HG02798 (cell line): Measurements from ENCODE around the gene DROSHA.

ENCODE experiments used
- ATAC-seq: cut with Tn5 transposase; IDR thresholded peaks from one replicate; pipeline ENCODE4 v1.9.1; 2021; ENCODE audit warnings: mild to moderate bottlenecking; ENCODE audit not compliant: unreplicated experiment, poor library complexity

DROSHA gene

DNA sequence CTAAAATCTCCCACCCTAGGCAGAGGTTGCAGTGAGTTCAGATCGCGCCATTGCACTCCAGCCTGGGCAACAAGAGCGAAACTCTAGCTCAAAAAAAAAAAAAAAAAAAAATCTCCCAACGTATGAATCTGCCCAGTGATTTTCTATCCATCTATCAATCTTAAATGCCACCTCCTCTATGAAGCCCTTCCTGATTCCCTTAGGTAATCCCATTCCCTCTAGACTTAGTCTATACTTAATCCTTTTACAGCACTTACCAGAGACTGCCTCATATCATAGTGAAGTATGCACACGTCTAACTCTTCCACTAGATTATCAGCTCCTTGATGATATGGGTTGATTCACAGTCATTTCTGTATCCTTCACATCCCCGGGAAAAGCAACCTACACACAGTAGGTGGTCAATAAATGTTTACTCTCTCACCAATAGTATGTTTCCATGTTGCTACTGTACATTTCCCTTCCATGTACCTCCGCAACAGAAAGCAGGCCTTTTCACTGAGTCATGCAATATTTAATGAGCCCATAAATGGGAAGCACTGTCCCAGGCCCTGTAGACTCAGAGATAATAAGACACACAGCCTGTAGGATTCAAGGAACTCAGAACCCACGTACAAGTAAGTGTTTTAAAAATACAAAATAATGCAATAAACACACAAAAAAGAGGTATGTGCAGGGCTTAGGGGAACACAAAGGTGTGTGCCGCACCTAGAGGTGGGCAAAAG lies 1.2 kb downstream of the DROSHA start:
- ATAC-seq: no peak

DNA sequence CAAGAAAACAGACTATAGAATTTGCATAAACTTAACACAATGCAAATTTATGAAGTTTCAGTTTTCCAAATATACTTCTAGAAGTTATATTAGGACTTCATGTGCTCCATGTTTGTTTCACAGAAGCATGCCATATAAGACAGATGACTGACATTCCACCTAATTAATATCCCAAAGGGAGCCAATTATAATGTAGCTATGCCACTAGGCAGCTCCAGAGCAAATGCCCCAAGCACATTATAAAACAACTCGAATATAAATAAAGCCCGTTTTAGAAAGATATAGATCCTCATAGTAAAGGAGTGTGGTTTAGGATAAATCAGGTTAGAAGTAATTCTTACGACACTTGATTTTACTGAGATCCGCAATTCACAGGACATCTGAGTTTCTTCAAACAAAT lies 8.9 kb downstream of the DROSHA start:
- ATAC-seq: no peak

DNA sequence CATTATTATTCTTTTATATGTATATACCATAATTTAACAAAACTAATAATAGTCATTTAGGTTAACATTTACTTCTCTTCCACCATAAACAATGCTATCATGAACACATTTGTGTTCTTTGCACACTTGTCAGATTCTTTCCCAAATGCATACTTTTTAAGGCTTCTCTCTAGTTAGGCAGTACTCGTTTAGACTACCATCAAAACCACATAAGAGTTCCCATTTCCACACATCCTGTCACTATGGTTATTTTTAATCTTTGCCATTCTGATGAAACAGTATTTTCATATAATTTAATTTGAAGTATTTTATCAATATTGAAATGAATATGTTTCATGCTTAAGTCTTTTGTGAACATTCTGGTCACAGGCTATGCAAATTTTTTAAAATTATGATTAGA lies 15.1 kb downstream of the DROSHA start:
- ATAC-seq: no peak

DNA sequence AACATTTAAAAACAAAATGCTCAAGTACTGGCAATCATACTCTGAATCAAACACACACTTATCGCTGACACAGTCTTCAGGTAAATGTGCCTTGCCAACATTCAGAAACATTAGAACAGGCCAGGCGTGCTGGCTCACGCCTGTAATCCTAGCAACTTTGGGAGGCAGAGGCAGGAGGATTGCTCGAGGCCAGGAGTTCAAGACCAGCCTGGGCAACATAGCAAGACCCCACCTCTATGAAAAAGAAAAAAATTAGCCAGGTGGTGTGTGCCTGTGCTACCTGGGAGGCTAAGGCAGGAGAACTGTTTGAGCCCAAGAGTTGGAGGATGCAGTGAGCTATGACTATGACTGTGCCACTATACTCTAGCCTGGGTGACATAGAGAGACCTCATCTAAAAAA lies 20.6 kb downstream of the DROSHA start:
- no peak for ATAC-seq

DNA sequence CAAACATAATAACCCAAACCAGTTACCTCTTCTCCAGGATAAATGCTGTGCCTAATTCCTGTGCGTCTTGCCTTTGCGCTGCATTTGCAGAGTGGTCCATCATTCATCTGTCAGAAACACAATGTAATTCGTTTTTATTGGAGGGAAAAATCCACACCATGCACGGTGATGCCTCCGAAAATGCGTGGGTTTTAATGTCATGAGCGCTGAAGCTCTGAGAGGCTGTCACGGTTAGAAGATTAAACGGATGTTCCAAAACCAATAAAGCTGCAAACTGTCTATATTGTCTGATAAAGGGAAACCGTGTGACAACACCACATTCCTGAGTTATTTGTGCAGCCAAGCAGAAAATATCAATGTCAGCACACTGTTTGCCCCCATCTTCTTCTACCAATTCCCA lies 27.4 kb downstream of the DROSHA start:
- ATAC-seq: no peak

DNA sequence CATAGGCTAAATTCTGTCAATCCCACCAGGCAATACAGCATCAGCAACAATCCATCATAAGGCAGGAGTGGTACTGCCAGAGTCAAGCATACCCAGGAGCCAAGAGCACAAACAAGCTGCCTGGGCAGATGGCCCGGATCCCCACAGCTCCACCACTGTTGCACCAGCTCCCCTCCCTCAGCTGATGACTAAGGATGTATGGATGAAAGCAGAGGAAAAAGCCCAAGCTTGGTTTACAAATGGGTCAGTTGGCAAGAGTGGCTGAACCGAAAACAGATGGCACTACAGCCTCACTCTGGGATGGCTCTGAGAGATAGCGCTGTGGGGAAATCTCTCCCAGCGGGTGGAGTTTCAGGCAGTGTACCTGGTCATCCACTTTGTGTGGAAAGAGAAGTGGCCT lies 29.4 kb downstream of the DROSHA start:
- no peak for ATAC-seq

DNA sequence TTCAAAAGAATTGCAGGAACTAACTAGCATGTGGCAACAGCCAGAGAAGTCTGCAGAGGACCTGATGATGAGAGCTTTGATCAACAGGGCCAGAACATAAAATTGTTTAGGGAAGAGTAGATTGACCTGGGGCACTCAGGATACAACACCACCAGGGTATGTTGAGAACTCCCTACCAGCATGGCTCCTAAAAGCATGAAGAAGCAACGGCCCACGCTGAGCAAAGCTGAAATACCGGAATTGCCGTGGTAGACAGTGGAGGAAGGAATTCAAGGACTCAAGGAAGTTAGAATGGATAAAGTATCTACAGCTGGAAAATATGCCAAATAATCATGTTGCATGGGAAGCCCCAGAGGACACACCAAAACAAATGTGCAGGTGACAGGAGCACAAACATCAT lies 31.6 kb downstream of the DROSHA start:
- ATAC-seq: no peak

DNA sequence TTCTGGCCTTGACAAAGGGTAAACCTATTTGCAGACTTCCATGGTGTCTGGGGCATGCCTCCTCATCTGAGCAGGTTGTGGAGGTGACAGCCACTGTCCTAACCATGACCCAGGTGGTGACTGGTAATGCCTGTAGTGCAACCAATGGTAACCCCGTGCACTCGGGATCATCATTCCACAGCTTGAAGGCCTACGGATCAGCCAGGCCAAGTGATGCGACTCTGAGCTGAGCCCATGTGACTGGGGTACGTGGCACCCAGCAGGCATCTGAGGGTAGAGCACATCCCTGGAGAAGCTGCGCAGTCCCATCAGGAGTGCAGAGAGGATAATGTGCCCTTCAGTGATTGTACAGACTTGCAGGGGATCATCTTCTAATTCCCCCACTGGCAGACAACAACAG lies 35.0 kb downstream of the DROSHA start:
- no peak for ATAC-seq

DNA sequence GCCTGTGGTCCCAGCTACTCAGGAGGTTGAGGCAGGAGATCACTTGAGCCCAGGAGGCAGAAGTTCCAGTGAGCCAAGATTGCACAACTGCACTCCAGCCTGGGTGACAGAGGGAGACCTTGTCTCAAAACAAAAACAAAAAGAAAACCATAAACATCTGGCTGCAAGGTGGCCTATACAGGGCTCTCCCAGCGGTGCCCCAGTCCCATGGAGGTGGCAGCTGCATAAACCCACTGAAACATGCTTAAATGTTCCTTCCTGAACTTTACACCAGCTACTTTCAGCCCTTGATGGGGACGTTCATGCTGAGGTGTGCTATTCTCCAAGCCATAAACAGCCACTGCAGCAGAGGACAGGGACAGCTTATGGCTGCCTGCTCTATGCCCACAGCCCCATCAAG lies 35.6 kb downstream of the DROSHA start:
- ATAC-seq: no peak

DNA sequence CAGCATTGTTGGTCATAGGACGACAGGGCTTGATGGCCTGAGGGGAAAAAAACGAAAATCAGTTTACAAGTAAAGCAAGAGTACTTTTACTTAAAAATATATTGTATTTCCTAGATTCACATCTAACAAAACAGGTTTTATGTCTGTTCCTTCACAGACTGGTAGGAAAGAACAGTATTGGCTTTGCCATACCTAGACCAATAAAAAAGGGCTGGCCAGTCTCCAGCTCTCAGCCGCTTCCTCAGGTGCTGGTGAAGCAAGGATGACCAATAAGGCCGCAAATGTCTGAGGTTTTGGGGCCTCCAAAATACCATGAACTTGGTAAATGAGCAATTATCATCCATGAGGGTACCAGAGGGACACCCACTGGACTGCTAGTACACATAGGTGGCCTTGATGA lies 36.6 kb downstream of the DROSHA start:
- no peak for ATAC-seq

DNA sequence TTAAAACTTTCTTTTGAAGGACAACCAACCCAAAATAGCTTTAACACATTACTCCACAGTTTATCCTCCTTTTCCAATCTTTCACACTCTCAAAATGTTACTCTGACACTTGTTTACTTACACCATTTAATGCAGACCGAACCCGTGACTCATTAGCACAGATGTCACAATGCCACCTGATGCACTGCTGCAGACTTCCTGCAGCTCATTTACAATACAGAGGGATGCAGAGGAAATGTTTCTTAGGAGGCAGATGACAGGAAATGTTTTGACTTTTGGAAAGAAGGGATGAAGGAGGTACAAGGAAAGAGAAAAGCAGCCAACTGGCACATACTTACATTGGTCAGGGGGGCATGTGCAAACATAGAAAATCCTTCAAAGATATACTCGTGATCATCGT lies 39.0 kb downstream of the DROSHA start:
- ATAC-seq: no peak

DNA sequence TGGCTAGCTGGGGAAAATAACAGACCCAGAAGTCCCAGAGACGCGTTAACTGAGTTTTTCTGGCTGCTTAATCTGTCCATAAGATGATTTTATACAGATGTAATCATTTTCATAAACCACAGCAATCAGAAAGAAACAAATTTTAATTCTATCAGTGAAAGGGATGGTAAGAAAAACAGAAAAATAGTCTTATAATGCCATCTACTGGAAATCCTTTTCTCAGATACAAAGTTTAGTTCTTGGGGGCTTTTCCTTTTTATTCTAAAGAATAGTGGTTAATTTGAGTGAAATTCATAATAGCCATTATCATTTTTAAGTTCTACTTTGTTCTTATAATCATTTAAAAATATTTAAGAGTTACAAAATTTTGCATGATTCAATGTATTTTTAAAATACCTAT lies 44.4 kb downstream of the DROSHA start:
- ATAC-seq: no peak

DNA sequence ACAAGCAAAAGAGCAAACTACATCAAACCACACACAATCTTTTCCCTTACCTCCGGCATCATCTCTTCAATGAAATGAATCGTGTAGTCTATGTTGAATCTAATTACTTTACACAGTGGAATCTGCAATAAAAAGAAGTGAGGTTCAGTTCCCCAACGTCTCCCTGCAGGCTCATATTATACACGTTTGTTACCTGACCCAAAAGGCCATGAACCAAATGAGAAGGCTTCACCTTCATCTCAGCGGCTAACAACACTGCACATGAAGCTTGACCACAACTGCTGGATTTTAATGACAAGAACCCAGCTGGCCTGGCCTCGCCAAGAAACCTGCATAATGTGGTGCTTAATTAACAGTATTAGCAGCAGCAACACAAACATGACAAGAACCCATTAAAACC lies 45.5 kb downstream of the DROSHA start:
- ATAC-seq: no peak

DNA sequence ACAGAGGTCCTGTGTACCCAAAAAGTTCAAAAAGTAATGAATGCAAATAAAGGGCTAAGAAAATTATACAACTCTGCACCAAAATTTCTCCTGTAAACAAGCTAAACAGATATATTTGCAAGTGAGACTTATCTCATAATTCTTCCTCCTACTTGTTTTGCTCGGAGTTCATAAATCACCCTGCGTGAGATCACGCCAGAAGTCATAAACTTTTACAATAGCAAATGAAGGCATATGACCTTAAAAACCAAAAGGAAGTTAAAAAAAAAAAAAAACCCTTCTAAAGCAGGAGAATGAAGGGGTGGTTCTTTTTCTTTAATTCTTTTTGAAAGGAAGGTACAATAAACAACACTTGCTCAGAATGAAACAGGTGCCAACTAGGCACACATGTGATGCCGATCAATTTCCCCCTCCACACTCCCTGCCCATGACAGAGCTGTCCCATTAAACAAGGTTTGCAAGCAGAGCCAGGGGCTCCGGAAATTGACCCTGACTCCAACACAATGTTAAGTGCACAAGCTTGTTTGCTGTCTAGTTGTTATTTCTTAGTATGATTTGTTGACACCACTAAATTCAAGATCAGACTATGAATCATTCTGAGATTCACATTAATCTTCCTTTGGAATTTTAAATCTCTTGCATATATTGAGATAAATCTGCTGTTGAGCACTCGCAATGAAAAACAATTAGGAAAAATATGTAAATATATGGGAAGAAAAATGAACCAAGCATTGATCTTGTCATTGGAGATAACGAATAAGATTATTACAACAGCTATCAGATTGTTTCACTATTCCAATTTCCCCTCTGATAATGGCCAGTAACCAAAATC lies 46.3 kb downstream of the DROSHA start:
- no peak for ATAC-seq

DNA sequence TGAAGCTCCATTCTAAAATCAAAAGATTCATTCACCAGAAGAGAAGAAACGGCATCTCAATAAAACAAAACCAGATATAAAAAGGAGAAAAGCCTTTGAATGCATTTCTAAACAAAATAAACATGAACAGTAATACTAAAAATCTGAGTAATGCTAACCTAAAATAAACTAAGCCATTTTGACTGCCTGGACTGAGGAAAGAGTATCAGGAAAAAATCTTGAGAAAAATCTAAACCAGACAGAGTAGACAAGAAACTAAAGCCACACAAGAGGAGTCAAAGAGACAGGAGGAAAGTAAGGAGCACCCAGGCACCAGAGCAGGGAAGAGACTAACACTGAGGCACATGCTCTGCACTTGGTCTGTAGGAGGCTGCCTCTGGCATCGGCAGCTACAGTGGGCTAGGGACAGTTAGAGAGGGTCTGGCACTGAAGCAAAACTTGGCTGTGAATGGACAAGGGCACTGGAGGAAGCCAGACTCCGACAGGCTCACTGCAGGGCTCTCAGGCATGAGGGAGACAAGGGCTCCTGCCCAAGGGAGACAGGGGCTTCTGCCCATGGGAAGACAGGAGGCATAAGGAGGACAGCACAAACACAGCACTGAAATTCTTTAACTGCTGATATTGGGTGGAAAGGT lies 50.2 kb downstream of the DROSHA start:
- ATAC-seq: no peak

DNA sequence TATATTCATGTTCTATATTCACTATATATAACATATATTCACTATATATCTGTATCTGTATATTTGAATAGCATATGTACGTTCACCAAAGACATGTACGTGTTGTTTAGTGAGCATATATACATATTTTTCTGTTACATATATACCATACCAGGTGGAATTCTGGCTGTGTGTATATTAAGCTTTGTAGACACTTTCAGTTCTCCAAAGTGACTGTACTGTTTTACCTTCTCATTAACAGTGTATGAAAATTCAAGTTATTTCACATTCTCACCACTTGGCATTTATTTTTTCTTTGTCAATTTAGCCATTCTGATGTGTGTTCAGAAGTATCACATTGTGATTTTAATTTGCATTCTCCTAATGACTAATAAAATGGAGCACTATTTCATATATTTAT lies 52.2 kb downstream of the DROSHA start:
- ATAC-seq: no peak

DNA sequence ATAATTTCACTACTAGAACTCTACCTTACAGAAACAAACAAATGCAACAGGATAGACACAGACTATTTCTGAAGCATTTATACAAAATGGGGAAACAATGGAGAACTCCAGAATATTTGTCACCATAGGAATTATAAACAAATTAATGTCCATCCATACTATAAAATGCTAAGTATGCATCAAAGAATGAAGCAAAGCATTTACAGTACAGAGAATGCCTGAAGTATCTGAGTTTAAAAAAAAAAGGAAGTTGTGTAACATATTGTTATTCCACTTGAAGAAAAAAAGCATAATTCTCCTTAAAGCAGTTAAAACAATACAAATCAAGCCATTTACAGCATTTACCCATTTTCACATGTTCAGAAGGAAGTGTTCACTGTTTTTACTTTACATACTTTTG lies 53.0 kb downstream of the DROSHA start:
- no peak for ATAC-seq

DNA sequence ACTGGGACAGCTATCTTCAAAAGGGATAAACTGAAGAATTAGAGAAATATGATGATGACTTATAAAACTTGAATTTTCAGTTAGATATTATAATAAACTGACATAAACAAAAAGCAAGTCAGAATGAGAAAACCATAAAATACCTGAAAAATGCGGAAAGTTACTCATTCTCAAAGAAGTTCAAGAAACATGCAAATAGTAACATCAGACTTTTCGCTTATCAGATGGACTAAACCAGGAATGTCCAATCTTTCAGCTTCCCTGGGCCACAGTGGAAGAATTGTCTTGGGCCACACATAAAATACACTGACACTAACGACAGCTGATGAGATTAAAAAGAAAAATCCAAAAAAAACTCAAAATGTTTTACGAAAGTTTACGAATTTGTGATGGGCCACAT lies 53.9 kb downstream of the DROSHA start:
- ATAC-seq: no peak

DNA sequence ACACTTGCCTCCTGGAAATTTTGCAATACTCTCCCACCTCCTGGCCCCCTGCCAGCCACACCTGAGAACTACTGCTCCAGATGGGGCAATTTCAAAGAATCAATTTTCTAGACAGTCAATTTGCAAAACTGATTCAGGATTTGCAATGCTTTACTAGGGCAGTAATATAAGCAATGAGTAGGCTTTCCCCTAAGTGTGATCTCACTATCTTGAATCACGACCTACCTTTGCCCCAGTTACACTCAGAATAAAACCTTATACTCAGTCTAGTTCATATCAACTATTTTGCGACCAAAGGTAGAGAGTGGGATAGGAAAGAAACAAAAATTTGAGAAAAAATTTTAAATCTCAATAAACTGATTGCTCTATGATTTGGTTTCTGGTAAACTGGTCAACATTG lies 54.4 kb downstream of the DROSHA start:
- no peak for ATAC-seq

DNA sequence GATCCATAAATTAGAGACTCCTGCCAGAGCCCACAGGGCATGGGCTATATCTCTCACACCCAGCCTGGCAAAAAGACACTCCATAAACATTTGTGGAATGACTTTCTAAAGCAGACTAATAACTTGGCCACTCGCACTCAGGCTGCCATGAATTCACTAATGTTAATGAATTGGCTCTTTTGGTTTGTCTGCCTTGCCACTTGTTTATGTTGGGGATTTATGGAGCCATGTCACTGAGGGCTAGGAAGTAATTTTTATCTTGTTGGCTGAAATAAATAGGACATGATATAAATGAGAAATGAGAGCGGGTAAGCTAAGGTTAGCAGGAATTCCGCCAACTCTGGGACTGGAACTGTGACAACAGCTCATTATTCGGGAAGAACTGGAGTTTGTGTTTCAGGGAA lies 55.2 kb downstream of the DROSHA start:
- no peak for ATAC-seq

DNA sequence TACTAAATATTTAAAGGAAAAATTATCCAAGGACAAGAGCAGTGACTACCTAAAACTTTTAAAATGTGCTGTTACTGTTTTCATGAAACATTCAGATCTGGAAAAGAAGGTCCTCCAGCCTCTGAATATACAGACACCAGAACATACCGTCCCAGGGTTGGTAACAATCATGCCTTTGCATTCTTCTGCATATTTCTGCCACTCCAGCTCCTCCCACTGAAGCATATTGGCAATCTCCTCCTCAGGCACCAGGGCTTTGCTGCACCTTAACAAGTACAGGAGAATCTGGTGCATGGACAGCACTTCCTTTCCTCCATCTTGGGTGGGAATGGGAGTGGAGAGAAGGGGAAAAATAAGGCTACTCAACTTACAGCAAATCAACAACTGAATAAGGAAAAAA lies 60.0 kb downstream of the DROSHA start:
- no peak for ATAC-seq

DNA sequence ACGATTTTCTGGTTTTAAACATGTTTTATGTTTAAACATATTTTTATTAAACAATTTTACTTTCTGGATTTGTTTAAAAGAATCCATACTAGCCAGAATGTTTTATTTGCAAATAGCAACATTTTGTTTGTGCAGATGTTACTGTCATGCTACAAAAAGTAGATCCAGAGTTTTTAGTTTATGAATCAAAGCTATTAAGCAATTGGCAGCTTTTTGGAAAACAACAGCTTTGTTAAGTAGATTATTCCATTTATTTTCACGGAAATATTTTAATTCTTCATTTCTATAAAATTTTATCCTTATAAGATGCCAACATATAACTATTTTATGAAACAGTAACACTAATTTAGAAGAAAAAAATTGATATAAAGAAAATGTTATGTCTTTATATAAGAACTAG lies 60.9 kb downstream of the DROSHA start:
- ATAC-seq: no peak
